Esophagus muscularis mucosa (tissue), 3 donors: ENCODE measurements around the gene PRRC2B.

Experiments
- POLR2A ChIP-seq: fragments of 450-650 bp; IDR thresholded peaks from one replicate; pipeline ENCODE4 v1.6.1; 2017; ENCODE audit warnings: antibody characterized with exemption, moderate library complexity, mild to moderate bottlenecking, low read depth
- TF ChIP-seq, protein P1 (sequence below), 3 experiments: fragments of 200-600 bp in 2 of 3; fragments of 450-650 bp in 1 of 3; sonication (generic) in 2 of 3; IDR thresholded peaks; one replicate each; pipeline ENCODE4 v1.5.1; 2017 to 2019; ENCODE audit warnings: antibody characterized with exemption in 3 of 3, mild to moderate bottlenecking in 2 of 3, moderate library complexity in 1 of 3

DNA sequence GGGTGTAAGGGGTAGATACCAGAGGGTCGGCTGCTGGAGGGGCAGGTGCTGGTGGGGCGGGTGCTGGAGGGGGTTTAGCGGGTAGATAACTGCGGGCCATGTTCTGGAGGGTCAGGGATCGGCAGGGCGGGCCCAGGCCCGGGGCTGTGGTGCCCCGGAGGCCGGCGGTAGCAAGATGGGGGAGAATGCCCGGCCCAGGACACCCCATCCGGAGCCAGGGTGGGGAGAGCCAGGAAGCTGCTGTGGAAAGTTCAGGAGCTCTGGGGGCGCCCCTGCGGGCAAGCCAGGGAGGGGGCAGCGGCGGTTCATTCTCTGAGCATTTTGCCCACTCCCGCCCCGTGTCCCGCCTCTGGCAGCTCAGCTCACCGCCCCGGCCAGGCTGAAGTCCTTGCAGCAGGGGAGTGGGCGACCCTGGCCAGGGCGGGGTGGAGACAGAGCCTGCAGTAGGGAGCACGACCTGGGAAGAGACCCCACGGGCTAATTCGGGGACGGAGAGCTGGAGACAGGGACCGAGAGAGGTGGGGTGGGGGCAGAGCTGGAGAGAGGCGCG lies 152.0 kb downstream of the PRRC2B start:
- TF ChIP-seq, protein P1, sequence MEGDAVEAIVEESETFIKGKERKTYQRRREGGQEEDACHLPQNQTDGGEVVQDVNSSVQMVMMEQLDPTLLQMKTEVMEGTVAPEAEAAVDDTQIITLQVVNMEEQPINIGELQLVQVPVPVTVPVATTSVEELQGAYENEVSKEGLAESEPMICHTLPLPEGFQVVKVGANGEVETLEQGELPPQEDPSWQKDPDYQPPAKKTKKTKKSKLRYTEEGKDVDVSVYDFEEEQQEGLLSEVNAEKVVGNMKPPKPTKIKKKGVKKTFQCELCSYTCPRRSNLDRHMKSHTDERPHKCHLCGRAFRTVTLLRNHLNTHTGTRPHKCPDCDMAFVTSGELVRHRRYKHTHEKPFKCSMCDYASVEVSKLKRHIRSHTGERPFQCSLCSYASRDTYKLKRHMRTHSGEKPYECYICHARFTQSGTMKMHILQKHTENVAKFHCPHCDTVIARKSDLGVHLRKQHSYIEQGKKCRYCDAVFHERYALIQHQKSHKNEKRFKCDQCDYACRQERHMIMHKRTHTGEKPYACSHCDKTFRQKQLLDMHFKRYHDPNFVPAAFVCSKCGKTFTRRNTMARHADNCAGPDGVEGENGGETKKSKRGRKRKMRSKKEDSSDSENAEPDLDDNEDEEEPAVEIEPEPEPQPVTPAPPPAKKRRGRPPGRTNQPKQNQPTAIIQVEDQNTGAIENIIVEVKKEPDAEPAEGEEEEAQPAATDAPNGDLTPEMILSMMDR (IDR thresholded peaks at IDR 0.05) = no peak
- TF ChIP-seq POLR2A = no peak
